Measurements from ENCODE around the gene HES1. TPM values are rescaled to one million over a fixed set of nuclear protein-coding genes. Genes with fewer than 3 reads are reported as not detected.

HES1 gene
- total and polyA plus RNA-seq, 4 donors: 5.3 to 12.5 (median 9.0) TPM

GRCh38 chr3:194170793-194171192, 34.8 kb downstream of the HES1 start:
- Histone ChIP-seq H3K27me3 (ENCODE audit: control insufficient read depth in 4 of 4, insufficient read depth in 4 of 4, low read length in 3 of 4) (no peaks in the 10 kb centered on the region), H3K27ac (ENCODE audit: low read depth in 1 of 2, low read length in 2 of 2) (no peak overlapping the region), H3K9me3 (ENCODE audit: control insufficient read depth in 4 of 4, low read length in 3 of 4) (no peaks in the 10 kb centered on the region), H3K4me1 (ENCODE audit: control insufficient read depth in 4 of 4, insufficient read depth in 4 of 4, low read length in 3 of 4) (peaks cover 0 to 15% (median 4%) of the 10 kb centered on the region in 4 donors), H3K4me3 (ENCODE audit: low read depth in 1 of 3, low read length in 3 of 3) (no peak overlapping the region), H3K9ac (ENCODE audit: low read depth in 1 of 2, low read length in 2 of 2) (no peak overlapping the region), H3K36me3 (ENCODE audit: control insufficient read depth in 4 of 4, insufficient read depth in 3 of 4, low read depth in 1 of 4, low read length in 3 of 4) (no peaks in the 10 kb centered on the region)
- TF ChIP-seq REST (IDR thresholded peaks at IDR 0.05): no peak
- no peak for TF ChIP-seq FOXA1 (IDR thresholded peaks at IDR 0.05)
- TF ChIP-seq SP1 (IDR thresholded peaks at IDR 0.05): no peak
- TF ChIP-seq, protein P1, sequence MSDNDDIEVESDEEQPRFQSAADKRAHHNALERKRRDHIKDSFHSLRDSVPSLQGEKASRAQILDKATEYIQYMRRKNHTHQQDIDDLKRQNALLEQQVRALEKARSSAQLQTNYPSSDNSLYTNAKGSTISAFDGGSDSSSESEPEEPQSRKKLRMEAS (IDR thresholded peaks at IDR 0.05): no peak
- TF ChIP-seq, protein P2, sequence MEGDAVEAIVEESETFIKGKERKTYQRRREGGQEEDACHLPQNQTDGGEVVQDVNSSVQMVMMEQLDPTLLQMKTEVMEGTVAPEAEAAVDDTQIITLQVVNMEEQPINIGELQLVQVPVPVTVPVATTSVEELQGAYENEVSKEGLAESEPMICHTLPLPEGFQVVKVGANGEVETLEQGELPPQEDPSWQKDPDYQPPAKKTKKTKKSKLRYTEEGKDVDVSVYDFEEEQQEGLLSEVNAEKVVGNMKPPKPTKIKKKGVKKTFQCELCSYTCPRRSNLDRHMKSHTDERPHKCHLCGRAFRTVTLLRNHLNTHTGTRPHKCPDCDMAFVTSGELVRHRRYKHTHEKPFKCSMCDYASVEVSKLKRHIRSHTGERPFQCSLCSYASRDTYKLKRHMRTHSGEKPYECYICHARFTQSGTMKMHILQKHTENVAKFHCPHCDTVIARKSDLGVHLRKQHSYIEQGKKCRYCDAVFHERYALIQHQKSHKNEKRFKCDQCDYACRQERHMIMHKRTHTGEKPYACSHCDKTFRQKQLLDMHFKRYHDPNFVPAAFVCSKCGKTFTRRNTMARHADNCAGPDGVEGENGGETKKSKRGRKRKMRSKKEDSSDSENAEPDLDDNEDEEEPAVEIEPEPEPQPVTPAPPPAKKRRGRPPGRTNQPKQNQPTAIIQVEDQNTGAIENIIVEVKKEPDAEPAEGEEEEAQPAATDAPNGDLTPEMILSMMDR (IDR thresholded peaks at IDR 0.05; ENCODE audit: low read depth, low read length, missing input control): no peak
- no peak for TF ChIP-seq FOXA2 (IDR thresholded peaks at IDR 0.05)
- TF ChIP-seq ZBTB33 (IDR thresholded peaks at IDR 0.05): no peak
- TF ChIP-seq GABPA (IDR thresholded peaks at IDR 0.05 in 1 of 2, conservative IDR thresholded peaks at IDR 0.05 in 1 of 2): no peak
- DNase-seq (ENCODE audit: low spot score): no peak
- 68% methylated on average over 2 of the region's 2 CpGs for WGBS

DNA sequence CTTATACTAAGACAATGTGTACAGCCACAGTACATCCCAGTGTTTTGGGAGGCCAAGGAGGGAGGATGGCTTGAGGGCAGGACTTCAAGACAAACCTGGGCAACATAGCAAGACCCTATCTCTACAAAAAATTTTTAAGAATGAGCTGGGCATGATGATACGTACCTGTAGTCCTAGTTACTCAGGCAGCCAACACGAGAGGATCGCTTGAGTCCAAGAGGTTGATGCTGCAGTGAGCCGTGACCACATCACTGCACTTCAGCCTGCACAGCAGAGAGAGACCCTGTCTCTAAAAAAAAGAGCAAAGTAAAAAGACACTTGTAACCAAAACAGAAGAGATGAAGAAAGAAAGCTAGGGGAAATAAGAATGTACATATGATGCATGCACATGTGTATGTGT, 38.5 kb downstream of the HES1 start:
- Histone ChIP-seq H3K9me3 (ENCODE audit: control insufficient read depth in 4 of 4, low read length in 3 of 4) (no peaks in the 10 kb centered on the region), H3K4me3 (ENCODE audit: low read depth in 1 of 3, low read length in 3 of 3) (no peak overlapping the region), H3K9ac (ENCODE audit: low read depth in 1 of 2, low read length in 2 of 2) (no peak overlapping the region), H3K27me3 (ENCODE audit: control insufficient read depth in 4 of 4, insufficient read depth in 4 of 4, low read length in 3 of 4) (no peaks in the 10 kb centered on the region), H3K27ac (ENCODE audit: low read depth in 1 of 2, low read length in 2 of 2) (no peak overlapping the region), H3K36me3 (ENCODE audit: control insufficient read depth in 4 of 4, insufficient read depth in 3 of 4, low read depth in 1 of 4, low read length in 3 of 4) (no peaks in the 10 kb centered on the region), H3K4me1 (ENCODE audit: control insufficient read depth in 4 of 4, insufficient read depth in 4 of 4, low read length in 3 of 4) (no peaks in the 10 kb centered on the region)
- WGBS: 93% methylated on average over 4 of the region's 4 CpGs
- TF ChIP-seq FOXA2 (IDR thresholded peaks at IDR 0.05): no peak
- TF ChIP-seq YY1 (IDR thresholded peaks at IDR 0.05): no peak
- no peak for TF ChIP-seq RXRA (IDR thresholded peaks at IDR 0.05)
- TF ChIP-seq, protein P1 (IDR thresholded peaks at IDR 0.05): no peak
- no peak for TF ChIP-seq FOXA1 (IDR thresholded peaks at IDR 0.05)
- TF ChIP-seq SP1 (IDR thresholded peaks at IDR 0.05): no peak
- no peak for TF ChIP-seq HNF4G (IDR thresholded peaks at IDR 0.05)
- TF ChIP-seq GABPA (IDR thresholded peaks at IDR 0.05 in 1 of 2, conservative IDR thresholded peaks at IDR 0.05 in 1 of 2): no peak
- TF ChIP-seq, protein P3, sequence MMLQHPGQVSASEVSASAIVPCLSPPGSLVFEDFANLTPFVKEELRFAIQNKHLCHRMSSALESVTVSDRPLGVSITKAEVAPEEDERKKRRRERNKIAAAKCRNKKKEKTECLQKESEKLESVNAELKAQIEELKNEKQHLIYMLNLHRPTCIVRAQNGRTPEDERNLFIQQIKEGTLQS (IDR thresholded peaks at IDR 0.05): no peak
- no peak for TF ChIP-seq JUND (IDR thresholded peaks at IDR 0.05)
- no peak for TF ChIP-seq EGR1 (IDR thresholded peaks at IDR 0.05; ENCODE audit: low read depth in 2 of 2)
- no peak for DNase-seq (ENCODE audit: low spot score)
